ENCODE data around the gene SEMA6B. TPM values are rescaled to one million over a fixed set of nuclear protein-coding genes. Genes with fewer than 3 reads are reported as not detected.

The SEMA6B gene
- polyA plus RNA-seq, 1 experiment = 0.22 TPM

GRCh38 chr19:4588291-4588761 is 28.8 kb upstream of the SEMA6B start:
- CTCF ChIA-PET = interaction anchor here (0.7 to 1.8 kb wide), 2 partner anchors 44 to 45 kb away, joined by 3 to 4 read pairs; no protein-coding TSS in a partner anchor

GRCh38 chr19:4587527-4587926 is 28.0 kb upstream of the SEMA6B start:
- ChIA-PET POLR2A (no interaction called here), CTCF (interaction anchor here (0.7 to 2.6 kb wide), 6 partner anchors 11 to 49 kb away, joined by 3 to 10 read pairs (median 4); no protein-coding TSS in a partner anchor)
- no peak for DNase-seq (ENCODE audit: low read depth)
- no peaks in the 10 kb centered on the region for H3K36me3 ChIP-seq (ENCODE audit: control insufficient read depth, insufficient read depth, low read length)
- peaks cover 19% of the 10 kb centered on the region for H3K27me3 ChIP-seq (ENCODE audit: control insufficient read depth, insufficient read depth, low read length)
- H3K4me3 ChIP-seq (ENCODE audit: low read depth, low read length) = no peak overlapping the region
- TF ChIP-seq CTCF (IDR thresholded peaks at IDR 0.05; ENCODE audit: insufficient read depth, low read depth, low read length) = no peak

More at GRCh38 chr19:4588291-4588761, 28.8 kb upstream of the SEMA6B start:
- Histone ChIP-seq H3K36me3 (ENCODE audit: control insufficient read depth, insufficient read depth, low read length) (no peaks in the 10 kb centered on the region), H3K4me3 (ENCODE audit: low read depth, low read length) (no peak overlapping the region), H3K27me3 (ENCODE audit: control insufficient read depth, insufficient read depth, low read length) (peaks cover 17% of the 10 kb centered on the region)
- no peak for TF ChIP-seq CTCF (IDR thresholded peaks at IDR 0.05; ENCODE audit: insufficient read depth, low read depth, low read length)
- POLR2A ChIA-PET = no interaction called here
- DNase-seq (ENCODE audit: low read depth) = no peak

GRCh38 chr19:4586691-4587090 is 27.2 kb upstream of the SEMA6B start:
- Histone ChIP-seq H3K36me3 (ENCODE audit: control insufficient read depth, insufficient read depth, low read length) (no peaks in the 10 kb centered on the region), H3K4me3 (ENCODE audit: low read depth, low read length) (no peak overlapping the region), H3K27me3 (ENCODE audit: control insufficient read depth, insufficient read depth, low read length) (peaks cover 25% of the 10 kb centered on the region)
- POLR2A ChIA-PET = no interaction called here
- no peak for TF ChIP-seq CTCF (IDR thresholded peaks at IDR 0.05; ENCODE audit: insufficient read depth, low read depth, low read length)
- CTCF ChIA-PET = interaction anchor here (1.4 to 2.6 kb wide), 4 partner anchors 10 to 49 kb away, joined by 4 to 10 read pairs (median 4); no protein-coding TSS in a partner anchor
- DNase-seq (ENCODE audit: low read depth) = no peak

DNA sequence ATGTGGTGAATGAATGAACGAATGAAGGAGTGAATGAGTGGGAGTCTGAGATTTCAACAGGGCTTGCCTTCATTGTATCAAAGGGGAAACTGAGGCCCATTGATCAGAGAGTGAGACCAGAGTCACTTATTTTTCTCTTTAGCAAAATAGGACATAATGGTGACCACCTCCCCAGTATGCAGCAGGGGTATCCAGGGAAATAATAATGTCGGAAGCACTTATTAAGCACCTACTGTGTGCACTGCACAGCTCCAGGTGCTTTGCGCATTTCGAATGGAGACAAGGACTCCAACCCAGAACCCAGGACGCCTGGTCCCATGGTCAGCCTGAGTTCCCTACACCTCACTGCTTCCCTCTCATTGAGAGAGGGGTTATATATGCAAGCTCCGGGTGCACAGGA is 26.8 kb upstream of the SEMA6B start:
- no peak for TF ChIP-seq CTCF (IDR thresholded peaks at IDR 0.05; ENCODE audit: insufficient read depth, low read depth, low read length)
- POLR2A ChIA-PET = no interaction called here
- DNase-seq (ENCODE audit: low read depth) = no peak
- Histone ChIP-seq H3K4me3 (ENCODE audit: low read depth, low read length) (no peak overlapping the region), H3K36me3 (ENCODE audit: control insufficient read depth, insufficient read depth, low read length) (no peaks in the 10 kb centered on the region), H3K27me3 (ENCODE audit: control insufficient read depth, insufficient read depth, low read length) (peaks cover 24% of the 10 kb centered on the region)
- CTCF ChIA-PET = interaction anchor here (1.3 to 2.6 kb wide), 4 partner anchors 10 to 50 kb away, joined by 5 to 10 read pairs (median 7); no protein-coding TSS in a partner anchor

- POLR2A ChIA-PET = no interaction called here
- CTCF ChIA-PET = interaction anchor here (0.8 to 2.6 kb wide), 5 partner anchors 9 to 51 kb away, joined by 3 to 10 read pairs (median 7); no protein-coding TSS in a partner anchor
- H3K36me3 ChIP-seq (ENCODE audit: control insufficient read depth, insufficient read depth, low read length) = no peaks in the 10 kb centered on the region
- H3K4me3 ChIP-seq (ENCODE audit: low read depth, low read length) = no peak overlapping the region
- no peak for DNase-seq (ENCODE audit: low read depth)
- no peak for TF ChIP-seq CTCF (IDR thresholded peaks at IDR 0.05; ENCODE audit: insufficient read depth, low read depth, low read length)
- H3K27me3 ChIP-seq (ENCODE audit: control insufficient read depth, insufficient read depth, low read length) = peaks cover 23% of the 10 kb centered on the region
Measured at GRCh38 chr19:4585556-4585955, 26.1 kb upstream of the SEMA6B start.
